ENCODE results near the gene TCEAL4.

DNA sequence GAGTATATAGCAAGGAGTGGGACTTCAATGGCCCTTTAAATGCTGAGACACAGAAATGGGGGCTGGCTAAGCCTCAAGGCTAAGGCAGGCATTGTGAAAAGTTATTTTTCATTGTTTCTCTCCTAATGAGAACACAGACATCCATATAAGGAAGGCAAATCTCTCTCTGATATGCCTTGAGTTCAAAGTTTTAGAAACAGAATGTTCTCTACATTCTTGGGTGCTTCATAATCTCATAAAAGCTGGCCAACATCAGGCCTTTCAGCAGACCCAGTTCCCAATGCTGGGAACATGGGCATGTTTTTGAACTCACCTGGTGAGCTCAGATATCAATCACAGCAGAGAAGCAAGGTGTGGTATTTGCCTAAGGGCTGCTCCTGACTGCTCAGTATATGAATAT, 46.6 kb upstream of the TCEAL4 start:
- TF ChIP-seq, protein P1, sequence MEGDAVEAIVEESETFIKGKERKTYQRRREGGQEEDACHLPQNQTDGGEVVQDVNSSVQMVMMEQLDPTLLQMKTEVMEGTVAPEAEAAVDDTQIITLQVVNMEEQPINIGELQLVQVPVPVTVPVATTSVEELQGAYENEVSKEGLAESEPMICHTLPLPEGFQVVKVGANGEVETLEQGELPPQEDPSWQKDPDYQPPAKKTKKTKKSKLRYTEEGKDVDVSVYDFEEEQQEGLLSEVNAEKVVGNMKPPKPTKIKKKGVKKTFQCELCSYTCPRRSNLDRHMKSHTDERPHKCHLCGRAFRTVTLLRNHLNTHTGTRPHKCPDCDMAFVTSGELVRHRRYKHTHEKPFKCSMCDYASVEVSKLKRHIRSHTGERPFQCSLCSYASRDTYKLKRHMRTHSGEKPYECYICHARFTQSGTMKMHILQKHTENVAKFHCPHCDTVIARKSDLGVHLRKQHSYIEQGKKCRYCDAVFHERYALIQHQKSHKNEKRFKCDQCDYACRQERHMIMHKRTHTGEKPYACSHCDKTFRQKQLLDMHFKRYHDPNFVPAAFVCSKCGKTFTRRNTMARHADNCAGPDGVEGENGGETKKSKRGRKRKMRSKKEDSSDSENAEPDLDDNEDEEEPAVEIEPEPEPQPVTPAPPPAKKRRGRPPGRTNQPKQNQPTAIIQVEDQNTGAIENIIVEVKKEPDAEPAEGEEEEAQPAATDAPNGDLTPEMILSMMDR (conservative IDR thresholded peaks at IDR 0.05; ENCODE audit: low read length), result no peak
- TF ChIP-seq EZH2phosphoT487 (IDR thresholded peaks at IDR 0.05; ENCODE audit: borderline replicate concordance), result no peak

Data from Loucy (cell line).